ENCODE results near the gene SPTBN1.
A peak's percentile ranks its signal among the peaks of the same experiment; 100 is the strongest.
"Not testable (repeated sequence)": the region's sequence is repeated elsewhere in the genome, so short reads cannot be mapped to it uniquely, and the experiment has no call there.

SPTBN1 gene

GRCh38 chr2:54497763-54498680, 41.9 kb downstream of the SPTBN1 start:
- H3K27ac ChIP-seq = no peak overlapping the region
- no peak for DNase-seq (ENCODE audit: low read depth, low spot score)

- no peak overlapping the region for H3K27ac ChIP-seq
- DNase-seq (ENCODE audit: low read depth, low spot score) = no peak
Measured at GRCh38 chr2:54499661-54500060, 43.5 kb downstream of the SPTBN1 start.

GRCh38 chr2:54500404-54501205, 44.5 kb downstream of the SPTBN1 start:
- DNase-seq (ENCODE audit: low read depth, low spot score) = no peak
- H3K27ac ChIP-seq = no peak overlapping the region

GRCh38 chr2:54502731-54503130, 46.6 kb downstream of the SPTBN1 start:
- no peak for DNase-seq (ENCODE audit: low read depth, low spot score)
- no peak overlapping the region for H3K27ac ChIP-seq

DNA sequence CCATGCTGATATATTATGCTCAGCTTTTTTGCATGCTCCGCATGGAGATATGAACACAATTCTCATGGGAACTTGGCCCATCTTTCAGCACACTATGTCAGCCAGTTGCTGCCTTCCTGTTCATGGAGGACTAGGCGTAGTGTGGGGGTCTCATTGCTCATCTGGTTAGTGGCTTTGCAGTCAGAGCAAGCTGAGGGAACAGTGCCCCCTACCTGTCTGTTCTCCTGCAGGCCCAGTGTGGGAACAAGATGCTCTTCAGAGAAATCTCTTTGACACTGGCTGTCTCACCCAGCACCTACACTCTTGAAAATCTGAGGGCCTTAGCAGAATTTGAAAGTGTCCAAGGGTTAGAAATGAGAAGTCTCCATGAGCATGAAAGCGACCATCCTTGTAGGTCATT, 47.1 kb downstream of the SPTBN1 start:
- DNase-seq (ENCODE audit: low read depth, low spot score) = no peak
- H3K27ac ChIP-seq = no peak overlapping the region

- no peak for DNase-seq (ENCODE audit: low read depth, low spot score)
- no peak overlapping the region for H3K27ac ChIP-seq
Measured at GRCh38 chr2:54503828-54504227, 47.7 kb downstream of the SPTBN1 start.

GRCh38 chr2:54504866-54505265, 48.7 kb downstream of the SPTBN1 start:
- no peak overlapping the region for H3K27ac ChIP-seq
- DNase-seq (ENCODE audit: low read depth, low spot score) = no peak

- DNase-seq (ENCODE audit: low read depth, low spot score) = no peak
- no peak overlapping the region for H3K27ac ChIP-seq
Measured at GRCh38 chr2:54508541-54508940, 52.4 kb downstream of the SPTBN1 start.

DNA sequence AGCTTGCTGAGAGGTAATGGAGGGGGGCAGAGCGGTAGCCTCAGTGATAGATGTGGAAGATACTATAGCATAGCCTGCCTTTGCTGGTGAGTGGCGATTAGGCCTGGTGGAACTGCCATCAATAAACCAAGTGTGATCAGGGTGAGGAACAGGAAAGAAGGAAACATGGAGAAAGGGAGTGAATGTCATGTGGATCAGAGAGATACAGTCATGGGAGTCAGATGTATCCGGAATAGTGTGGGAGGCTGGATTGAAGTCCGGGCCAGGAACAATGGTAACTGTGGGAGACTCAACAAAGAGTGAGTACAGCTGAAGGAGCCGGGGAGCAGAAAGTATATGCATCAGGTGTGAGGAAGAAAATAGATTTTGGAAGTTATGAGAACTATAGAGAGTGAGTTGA, 52.9 kb downstream of the SPTBN1 start:
- not testable (repeated sequence) for H3K27ac ChIP-seq; DNase-seq (ENCODE audit: low read depth, low spot score)

- H3K27ac ChIP-seq = no peak overlapping the region
- no peak for DNase-seq (ENCODE audit: low read depth, low spot score)
Measured at GRCh38 chr2:54510916-54511315, 54.8 kb downstream of the SPTBN1 start.

GRCh38 chr2:54512183-54512582, 56.1 kb downstream of the SPTBN1 start:
- no peak overlapping the region for H3K27ac ChIP-seq
- DNase-seq (ENCODE audit: low read depth, low spot score) = no peak

DNA sequence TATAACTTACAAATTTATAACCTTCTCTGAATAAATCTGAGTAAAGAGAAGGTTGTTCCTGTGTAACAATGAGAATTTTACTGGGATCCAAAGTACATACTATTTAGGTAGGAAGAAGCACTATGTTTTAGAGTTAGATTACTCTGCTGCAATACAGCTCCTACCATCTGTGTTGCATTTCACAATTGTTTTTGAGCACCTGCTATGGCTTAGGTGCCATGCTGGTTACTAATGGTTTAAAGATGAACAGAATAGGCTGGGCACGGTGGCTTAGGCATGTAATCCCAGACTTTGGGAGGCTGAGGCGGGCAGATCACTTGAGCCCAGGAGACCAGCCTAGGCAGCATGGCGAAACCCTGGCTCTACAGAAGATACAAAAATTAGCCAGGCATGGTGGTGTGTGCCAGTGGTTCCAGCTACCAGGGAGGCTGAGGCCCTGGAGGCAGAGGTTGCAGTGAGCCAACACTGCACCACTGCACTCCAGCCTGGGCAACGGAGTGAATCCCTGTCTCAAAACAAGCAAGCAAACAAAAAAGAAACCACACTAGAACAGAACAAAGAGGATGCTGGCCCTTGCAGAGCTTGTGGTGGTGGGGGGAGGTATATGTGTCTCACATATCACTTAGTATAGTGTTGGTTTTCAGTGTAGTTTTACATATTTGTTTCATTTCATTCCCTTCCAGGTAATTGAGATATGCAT, 56.7 kb downstream of the SPTBN1 start:
- no peak overlapping the region for H3K27ac ChIP-seq
- no peak for DNase-seq (ENCODE audit: low read depth, low spot score)

DNA sequence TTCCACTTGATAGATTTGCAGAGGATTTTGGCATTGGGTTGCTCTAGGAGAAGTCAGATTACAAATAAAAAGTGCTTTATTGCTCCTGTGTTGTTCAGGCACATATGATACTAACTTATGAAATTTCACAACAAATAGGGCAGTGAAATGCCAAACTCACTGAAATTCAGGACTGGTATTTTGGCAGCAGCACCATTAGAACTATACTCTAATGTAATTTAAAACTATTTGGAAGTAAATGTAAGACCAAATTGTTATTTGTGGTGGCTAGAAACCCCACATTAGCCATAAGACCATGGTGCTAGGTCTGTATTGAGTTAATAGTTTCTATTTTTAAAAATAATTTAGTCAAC, 57.2 kb downstream of the SPTBN1 start:
- no peak for DNase-seq (ENCODE audit: low read depth, low spot score)
- H3K27ac ChIP-seq = no peak overlapping the region

- no peak for DNase-seq (ENCODE audit: low read depth, low spot score)
- no peak overlapping the region for H3K27ac ChIP-seq
Measured at GRCh38 chr2:54514822-54515569, 58.9 kb downstream of the SPTBN1 start.

GRCh38 chr2:54516842-54517241, 60.7 kb downstream of the SPTBN1 start:
- H3K27ac ChIP-seq = no peak overlapping the region
- no peak for DNase-seq (ENCODE audit: low read depth, low spot score)

DNA sequence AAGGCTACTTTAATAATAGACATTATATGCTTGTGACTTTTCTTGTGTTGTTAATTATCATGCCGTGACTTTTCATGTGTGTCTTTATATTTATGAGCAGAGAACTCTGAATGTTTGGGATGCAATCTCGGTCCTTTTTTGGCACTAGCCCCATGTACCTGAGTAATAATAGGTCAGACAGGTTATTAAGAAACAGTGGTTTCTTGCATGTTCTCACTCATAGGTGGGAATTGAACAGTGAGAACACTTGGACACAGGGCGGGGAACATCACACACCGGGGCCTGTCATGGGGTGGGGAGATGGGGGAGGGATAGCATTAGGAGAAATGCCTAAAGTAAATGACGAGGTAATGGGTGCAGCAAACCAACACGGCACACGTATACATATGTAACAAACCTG, 61.9 kb downstream of the SPTBN1 start:
- not testable (repeated sequence) for DNase-seq (ENCODE audit: low read depth, low spot score); H3K27ac ChIP-seq

- DNase-seq (ENCODE audit: low read depth, low spot score) = no peak
- no peak overlapping the region for H3K27ac ChIP-seq
Measured at GRCh38 chr2:54518430-54518829, 62.3 kb downstream of the SPTBN1 start.

DNA sequence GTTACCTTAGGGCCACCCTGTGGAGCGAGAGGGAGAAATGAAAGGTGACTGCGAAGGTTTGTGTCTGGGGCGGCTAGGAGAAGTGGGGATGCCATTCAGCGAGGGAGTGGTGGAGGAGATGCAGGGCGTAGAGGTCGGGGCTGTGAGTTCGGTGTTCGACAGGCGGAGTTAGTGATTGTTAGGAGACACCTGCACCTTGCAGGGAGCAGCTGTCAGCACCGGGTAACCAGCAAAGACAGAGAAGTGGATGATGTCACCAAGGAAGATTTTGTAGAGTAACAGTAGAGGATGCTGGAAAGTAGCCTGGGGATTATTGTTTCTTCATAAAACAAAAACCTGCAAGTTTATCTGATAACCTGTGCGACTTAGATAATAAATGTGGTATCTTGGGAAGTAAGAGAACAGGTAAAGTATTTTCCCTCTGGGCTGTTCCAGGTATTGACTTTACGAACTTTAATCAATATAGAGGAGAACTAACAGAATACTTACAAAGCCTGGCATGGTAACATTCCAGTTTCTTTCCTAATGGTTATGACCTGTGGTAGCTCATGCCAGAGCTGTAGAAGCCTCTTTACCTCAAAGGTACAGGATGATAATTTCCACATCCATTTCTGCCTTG, 63.8 kb downstream of the SPTBN1 start:
- peak overlapping the region; percentile 22 for H3K27ac ChIP-seq
- no peak for DNase-seq (ENCODE audit: low read depth, low spot score)

- peak overlapping the region; percentile 22 for H3K27ac ChIP-seq
- DNase-seq (ENCODE audit: low read depth, low spot score) = no peak
Measured at GRCh38 chr2:54520687-54521086, 64.6 kb downstream of the SPTBN1 start.
